Activated T-helper 1 cell treated with anti-CD3 and anti-CD28 coated beads, Interleukin-2, amount 50 U/mL, for 16 hours (primary cell): ENCODE data around the gene TNK2.
A peak's percentile ranks its signal among the peaks of the same experiment; 100 is the strongest.

Source experiments
- DNase-seq, 2 donors: peaks; one replicate each; pipeline ENCODE4 v3.0.0-alpha.2; 2020; ENCODE audit warnings: low read depth in 1 of 2, low spot score in 1 of 2

Gene TNK2

DNA sequence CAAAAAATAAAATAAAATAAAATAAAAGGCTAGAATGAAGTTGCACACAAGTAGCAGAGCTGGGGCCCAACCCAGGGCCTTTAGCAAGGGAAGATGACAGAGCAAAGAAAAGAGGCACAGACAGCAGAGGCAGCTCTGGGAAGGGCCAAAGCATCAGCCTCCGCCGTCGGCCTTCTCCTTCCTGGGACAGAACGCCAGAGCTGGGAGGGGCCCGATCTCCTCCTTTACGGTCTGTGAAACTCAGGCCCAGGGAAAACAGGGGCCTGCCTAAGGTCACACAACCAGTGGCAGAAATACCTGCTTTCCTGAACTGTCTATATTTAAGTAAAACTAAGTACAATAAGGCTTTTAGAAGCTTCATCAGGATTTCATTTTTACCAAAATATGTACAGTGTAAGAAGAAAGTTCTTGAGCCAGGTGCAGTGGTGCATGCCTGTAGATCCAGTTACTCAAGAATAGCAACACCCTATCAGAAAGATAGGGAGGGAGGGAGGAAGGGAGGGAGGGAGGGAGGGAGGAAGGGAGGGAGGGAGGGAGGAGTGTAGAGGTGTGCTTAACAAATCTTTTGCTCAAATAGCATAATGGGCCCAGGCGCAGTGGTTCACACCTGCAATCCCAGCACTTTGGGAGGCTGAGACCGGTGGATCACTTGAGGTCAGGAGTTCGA lies 53.6 kb downstream of the TNK2 start:
- DNase-seq, result no peak

DNA sequence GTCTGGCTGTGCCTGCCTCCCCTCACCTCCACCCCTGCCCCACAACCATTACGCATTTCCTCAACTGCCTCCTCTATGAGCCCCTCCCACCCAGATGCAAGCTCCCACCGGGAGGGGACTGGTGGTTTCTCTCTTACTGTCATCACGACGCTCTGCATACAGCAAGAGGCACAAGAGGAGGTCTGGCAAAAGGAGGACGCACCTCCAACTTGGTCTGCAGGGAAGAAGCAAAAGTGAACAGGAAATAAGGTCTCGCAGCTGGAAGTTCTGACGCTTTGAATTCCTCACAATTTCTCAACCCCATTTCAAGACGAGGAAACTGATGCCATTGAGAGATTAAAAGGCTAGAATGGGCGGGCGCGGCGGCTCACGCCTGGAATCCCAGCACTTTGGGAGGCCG lies 54.4 kb downstream of the TNK2 start:
- DNase-seq, result no peak

DNA sequence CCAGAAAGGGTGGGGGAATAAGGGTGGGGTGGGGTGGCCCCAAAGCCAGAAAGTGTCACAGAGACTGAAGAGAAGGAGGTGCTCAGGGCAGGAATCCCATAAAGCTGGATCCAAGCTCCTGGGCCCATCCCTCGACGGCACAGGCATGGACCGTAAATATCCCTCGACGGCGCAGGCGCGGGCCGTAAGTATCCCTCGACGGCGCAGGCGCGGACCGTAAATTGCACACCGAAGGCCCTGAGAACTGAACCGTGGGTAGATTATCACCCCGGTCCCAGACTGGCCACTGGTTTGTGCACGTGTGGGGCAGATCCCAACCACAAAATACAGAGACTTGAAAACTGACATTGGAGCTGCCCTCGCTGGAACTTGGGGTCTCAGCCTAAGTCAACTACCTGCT lies 55.3 kb downstream of the TNK2 start:
- DNase-seq, result no peak

DNA sequence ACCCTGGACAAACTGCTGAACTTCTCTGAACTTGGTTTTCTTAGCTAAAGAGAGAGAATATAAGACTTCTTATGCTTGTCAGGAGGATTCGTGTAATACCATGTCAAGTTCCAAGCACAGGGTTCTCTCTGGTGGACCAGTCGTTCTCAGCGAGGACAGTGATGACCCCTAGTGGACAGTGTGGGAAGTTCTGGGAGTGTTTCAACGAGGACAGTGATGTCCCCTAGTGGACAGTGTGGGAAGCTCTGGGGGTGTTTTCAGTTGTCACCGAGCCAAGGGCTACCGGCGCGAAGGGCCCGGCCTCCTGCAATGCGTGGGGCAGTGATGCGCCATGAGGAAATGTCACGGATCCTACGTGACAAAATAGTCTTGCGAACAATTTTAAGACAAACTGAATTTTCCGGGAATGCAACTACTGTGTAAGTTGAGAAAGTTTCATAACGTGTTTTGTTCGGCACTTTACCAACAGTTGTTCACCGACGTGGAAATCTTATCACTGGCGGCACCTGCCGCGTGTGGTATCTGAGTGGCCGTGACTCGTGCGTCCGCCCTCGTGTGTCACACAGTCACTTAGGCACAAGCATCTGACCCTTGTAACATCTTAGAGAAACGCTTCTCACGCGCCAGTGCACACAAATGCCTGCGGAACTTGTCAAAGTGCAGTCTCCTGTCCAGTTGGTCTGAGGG lies 57.4 kb downstream of the TNK2 start:
- peak; percentile 77 for DNase-seq

DNA sequence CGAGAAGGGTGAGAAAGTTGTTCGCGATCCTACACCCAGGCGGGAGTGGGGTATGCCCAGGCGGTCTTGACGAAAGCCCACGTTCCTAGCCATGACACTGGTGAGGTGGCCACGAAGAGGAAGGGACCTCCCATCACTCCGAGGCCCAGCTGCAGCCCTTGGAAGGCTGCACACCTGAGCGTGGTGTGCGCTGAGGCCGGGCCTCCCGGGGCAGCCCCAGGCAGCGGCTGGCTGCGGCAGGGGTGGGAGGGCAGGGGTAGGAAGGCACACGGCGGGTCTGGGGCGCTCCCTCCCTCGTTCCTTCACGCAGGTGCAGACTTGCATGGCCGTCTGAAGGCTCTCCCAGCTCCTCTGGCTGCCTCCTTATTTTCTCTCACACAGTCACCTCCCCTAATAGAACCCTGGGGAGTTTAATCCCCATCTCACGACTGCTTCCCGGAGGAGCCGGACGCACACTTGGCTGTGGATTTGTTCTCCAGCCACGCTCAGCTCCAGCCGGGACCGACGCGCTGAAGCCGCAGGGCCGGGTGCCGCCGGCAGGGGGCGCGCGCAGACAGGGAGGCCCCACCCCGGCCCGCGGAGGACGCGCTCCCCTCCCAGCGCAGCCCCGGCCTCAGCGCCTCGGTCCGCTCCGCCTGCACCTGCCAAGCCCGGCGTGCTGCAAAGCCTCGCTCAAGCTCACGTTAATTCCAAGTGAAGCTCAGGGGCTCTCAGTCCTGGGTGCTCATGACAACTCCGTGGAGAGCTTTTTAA lies 58.9 kb downstream of the TNK2 start:
- DNase-seq, result no peak

DNA sequence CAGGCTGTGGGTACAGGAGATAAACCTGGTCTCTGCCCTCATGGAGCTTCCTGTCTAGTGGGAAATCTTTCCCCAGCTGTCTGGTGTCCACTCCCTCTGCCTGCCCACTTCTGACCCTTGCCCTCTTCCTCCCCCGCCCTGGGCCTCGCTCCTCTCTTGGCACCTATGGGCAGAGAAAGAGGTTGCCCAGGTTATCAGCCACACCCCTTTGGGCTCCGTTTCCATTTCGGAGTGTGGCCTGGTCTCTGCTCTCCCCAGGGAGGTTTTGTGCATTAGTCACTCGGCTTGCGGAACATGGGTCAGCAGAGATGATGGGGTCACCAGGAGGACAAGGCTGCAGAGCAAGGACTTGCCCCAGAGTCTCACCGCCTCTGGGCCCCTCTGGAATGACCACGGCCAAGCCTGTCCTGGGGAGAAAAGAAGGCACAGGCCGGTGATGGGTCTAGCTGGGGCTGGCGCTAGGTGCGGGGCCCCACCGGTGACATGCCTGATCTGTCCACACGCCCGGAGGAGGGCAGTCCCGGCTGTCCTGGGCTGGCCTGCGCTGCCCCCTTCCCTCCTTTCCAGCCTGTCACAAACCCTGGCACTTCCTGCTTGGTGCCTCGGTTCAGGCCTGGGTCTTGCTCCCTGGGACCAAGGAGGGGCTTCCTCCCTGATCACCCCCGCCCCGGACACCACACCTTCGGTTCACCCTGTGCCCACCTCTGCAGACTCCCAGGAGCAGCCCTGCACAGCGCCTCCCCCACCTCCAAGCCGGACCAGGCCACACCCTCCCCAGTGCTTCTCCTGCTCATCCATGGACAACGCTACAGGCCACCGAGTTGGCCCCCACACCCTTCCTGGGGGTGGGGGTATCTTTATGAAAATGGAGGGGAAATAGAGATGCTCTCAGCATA lies 61.0 kb downstream of the TNK2 start:
- DNase-seq, result no peak

DNA sequence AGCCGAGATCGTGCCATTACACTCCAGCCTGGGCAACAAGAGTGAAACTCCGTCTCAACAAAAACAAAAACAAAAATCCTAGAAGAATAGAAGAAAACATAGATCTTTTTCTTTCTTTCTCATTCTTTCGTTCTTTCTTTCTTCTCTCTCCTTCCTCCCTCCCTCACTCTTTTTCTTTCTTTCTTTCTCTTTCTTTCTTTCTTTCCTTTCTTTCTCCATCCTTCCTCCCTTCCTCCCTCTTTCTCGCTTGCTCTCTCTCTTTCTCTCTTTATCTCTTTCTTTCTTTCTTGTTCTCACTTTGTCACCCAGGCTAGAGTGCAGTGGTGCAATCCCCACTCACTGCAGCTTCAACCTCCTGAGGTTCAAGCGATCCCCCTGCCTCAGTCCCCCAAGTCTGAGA lies 62.9 kb downstream of the TNK2 start:
- DNase-seq, result no peak

DNA sequence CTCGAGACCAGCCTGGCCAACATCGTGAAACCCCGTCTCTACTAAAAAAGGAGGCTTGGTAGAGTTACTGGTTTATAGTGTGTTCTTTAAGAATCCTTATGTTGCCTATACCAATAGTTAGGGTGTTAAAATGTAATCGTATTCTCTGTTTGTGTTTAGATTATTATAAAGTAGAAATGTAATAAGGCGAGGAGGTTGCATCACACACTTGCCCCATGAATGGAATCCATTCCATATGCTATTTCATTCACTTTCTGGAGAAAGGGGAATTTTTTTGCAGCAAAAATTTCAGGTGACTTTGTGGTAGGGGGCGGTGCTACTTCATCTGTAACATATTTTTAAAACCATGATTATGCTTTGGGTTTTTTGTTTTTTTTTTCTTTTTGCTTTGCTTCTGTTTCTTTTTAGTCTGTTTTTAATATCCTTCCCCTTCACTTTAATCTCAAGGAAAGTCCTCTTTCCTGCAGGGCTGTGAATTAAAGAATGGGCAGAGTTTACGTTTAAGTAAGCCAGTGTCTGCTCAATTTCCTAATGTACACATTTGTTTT lies 63.6 kb downstream of the TNK2 start:
- DNase-seq, result no peak

DNA sequence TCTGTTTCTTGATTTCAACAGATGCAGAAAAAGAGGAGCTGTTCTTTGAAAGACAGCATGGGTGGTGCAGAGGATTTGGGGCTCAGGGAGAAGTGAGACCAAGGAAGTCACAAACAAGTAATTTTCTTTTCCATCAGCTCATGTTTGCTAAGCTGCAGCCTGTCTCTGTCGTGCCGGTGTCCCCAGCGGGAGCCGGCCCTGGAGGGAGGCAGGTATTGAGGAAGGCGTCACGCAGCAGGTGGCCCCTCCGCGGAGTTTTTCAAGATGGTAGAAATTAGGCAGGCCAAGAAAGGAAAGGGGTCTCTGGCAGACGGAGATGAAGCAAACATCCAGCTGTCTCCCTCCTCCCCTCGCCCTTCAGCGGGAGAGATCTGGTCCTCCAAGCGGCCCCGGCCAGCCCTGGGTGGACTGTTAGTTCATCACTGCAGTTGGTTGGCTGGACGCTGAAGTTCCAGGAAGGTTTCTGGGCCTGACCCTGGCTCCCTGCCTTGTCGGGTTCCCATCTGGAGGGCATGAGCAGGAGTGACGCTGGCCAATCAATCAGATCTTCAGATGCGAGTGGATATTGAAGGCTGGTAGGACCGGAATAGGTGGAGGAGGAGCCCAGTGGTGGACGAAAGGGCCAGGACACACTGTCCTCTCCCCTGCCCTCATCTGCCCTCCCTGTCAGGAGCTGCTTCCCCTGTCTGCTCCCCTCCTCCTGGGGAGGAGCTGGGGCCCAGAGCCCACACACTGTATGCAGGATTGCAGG lies 68.9 kb downstream of the TNK2 start:
- DNase-seq, result no peak

DNA sequence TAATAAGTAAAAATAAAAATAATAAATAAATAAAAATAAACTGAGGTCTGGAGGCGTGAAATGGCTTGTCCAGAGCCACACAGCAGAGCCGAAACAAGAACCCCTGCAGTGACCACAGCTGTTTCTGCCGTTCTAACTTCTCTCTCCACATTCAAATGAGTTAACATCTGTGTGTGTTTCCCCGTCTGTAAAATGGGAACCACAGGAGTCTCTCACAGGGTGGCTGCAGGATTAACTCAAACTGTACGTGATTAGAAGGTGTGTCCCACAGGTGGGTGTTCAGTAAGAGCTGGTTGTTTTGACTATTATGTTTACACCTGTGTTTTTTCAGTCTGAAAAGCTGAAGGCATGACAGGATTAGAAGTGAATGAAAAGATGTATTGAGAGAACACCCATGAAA lies 69.6 kb downstream of the TNK2 start:
- no peak for DNase-seq

DNA sequence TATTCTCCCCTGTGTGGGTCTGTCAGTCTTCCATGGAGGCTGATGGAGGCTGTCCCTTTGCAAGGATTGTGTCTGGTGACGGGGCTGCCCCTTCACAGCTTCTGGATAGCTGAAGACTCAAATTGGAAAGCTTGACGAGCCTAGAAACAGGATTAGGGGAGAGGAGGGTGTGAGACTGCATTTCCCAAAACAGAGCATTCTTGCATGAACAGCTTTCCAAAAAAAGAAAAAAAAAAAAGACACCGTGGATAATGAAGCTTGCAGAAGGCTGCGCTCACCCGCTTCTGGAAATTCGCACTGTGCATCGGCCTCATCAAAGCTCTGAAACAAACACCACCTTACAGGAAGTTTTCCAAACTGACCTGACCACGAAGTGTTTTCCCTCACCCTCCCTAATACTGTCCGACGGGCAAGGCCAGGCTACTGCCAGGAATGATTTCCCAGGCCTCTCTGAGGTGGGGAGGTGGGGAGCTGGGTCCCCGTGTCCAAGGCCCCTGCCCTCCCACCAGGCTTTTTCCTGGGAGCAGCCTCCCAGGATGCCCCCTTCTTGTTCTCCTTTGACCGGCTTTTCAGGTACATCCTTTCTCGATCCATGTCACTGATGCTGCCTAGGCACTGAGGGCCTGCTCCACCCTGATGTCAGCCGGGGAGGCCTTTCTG lies 71.7 kb downstream of the TNK2 start:
- no peak for DNase-seq

DNA sequence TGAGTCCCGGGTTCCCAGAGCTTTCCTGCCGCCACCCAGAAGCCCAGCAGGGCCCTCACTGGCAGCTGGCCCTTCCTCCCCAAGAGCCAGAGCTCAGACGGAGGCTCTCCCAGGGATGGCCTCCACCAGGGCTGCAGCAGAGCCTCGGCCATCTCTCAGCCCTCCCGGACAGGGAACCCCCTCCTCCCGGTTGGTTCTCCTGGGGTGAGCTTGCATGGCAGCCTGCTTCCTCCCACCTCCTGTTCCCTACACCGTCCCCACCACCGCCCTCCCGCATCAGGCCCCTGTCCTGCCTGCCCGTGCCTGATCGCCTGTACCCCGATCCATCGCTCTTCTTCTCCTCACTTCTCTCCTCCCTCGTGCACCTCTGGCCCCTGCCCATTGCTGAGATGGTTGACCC lies 72.6 kb downstream of the TNK2 start:
- no peak for DNase-seq

DNA sequence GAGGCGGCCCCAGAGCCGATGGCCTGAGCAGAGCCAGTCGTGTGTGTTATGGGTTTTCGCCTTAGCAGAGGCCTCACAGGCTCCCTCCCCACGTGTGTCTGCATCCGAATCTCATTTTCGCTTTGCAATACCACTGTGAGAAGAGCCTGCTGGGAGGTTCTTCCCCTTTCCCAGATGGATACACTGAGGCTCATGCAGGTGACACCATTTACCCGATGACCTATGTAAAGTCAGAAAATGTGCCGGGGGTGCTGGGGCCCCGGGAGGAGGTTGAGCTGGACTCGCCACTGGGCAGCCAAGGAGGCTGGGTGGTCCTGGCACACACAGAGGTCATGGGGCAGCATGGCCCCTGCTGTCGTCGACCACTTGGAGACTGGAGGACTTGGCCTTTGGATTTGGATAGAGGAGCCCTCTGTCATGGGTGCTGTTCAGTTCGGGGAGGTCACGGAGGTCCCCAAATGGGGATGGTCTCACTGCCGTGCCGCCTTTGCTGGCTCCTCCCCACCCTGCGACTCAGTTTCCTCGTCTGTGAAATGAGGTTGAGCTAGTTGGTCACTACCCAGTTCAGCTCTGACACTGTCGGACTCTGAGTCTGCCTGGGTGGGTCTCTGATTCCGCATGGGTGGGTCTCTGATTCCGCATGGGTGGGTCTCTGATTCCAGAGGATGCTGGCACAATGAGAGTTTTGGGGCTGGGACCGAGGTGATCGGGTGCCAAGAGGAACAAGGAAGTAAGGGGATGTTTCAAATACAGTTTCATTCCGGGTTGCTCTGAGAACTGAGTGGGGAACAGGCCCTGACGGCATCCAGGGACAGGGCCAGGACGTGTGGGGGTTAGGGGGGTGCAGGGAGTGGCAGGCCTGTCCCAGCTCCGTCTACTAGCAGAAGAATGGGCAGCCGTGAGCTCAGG lies 73.4 kb downstream of the TNK2 start:
- DNase-seq, result no peak

DNA sequence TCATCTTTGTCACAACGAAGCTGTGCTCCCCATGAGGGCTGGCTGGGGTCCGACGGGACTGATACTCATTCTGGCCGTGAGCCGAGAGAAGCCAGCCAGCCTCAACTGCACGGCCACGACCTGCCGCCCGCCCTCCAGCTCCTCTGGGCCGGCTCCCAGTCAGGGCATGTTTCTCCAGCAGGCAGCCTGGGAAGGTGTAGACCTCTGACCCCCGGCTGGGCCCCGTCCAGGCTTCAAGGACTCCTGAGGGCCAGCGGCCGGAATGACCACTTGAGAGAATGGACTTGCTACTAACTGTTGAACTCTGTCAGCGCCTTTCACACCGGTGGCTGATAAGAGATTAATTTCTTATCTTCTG lies 78.5 kb downstream of the TNK2 start:
- no peak for DNase-seq

DNA sequence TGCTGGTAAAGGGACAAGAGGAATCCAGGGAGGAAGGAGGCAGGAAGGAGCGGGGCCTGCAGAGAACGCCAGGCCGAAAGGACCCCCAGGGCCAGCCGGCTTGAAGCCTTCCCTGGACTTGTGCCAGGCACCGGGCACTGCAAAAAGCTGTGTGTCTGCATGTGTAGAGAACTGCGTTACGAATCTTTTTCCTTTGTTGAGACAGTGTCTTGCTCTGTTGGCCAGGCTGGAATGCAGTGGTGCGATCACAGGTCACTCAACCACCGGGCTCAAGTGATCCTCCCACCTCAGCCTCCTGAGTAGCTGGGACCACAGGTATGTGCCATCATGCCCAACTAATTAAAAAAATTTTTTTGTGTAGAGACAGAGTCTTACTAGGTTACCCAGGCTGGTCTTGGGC lies 79.6 kb downstream of the TNK2 start:
- no peak for DNase-seq

DNA sequence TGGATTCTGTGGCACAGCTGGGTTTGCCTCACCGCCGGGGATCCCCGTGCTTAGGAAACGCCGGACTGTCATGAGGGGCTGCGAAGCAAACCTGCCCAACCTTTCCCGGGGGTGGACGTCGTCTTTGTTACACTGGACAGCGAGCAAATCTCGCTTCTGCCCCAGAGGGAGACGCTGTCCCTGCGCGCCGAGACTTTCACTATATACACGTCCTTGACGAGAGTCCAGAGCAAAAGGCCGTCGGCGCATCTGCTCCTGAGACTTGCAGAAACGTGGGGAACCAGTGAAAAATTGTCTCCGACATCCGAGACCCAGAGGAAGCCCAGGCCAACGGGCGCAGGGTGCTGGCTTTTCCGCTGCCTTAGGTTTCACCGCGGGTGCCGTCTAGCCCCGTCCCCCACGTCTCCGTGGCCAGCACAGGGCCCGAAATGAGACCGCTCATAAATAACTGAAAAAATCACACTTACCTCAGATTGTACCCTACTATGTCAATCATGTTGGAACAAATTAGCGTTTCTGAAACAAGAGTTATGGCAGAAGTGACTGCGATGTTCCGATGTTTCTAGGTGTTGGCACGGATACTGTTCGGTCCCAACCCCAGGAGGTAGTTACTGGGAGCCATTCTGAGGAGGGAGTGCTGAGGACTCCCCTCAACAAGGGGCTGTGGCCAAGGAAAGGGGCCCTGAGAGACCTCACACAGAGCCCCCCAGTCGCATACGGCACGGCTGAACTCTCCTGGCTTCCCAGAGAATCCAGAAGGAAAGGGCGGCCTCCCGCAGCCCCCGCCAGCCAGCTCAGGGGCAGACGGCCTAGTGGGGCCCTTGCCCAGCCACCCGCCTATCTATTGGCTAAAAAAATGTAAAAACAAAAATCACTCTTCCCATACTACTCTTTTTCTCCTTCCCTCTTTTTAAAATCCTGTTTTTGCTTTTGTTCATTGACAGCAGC lies 82.2 kb downstream of the TNK2 start:
- DNase-seq, result no peak

DNA sequence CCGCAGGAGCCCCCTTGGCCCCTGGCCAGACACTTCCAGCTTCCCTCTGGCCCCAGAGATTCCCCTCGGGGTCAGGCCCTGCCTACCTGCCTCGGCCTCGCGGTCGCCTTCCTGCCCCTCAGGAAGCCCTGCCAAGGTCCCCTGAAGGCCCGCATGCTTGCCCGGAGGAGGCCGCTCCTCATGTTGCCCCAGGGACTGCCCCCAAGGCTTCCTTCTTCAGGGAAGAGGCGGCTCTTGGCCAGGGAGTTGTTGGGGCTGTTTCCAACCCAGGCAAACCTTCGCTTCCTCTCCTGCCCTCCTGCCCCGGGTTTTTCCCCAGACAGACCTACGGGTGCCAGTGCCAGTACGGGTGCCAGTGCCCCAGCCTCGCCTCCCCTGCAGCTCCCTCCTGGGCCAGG lies 83.2 kb downstream of the TNK2 start:
- no peak for DNase-seq
